ENCODE data around the gene FAM25C.
"Not testable (repeated sequence)": the region's sequence is repeated elsewhere in the genome, so short reads cannot be mapped to it uniquely, and the experiment has no call there.

FAM25C gene

DNA sequence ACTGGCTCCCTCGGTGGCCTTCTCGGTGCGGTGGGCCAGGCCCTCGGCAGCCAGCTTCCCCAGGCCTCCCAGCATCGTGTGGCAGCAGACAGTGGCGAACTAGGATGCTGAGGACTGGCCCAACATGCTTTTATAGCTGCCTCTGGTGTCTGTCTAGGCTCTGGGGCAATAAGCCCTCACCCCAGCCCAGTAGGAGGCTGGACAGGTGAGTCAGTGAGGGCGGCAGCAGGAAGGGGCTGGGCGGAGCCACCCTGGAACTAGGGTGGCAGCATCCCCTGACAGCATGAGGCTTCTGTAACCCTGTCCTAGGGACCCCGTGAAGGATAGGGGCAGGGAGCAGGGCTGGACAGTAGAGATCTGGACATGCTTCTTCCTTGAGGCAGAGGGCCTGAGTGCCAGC lies at the start of gene FAM25C:
TSS of gene FAM25C (minus strand) at position 101 of the 400 bp plus-strand sequence. CDS start at position 75, 26 bp downstream.
- DNase-seq (ENCODE audit: extremely low read depth in 1 of 2, low read depth in 1 of 2) = not testable (repeated sequence)

DNA sequence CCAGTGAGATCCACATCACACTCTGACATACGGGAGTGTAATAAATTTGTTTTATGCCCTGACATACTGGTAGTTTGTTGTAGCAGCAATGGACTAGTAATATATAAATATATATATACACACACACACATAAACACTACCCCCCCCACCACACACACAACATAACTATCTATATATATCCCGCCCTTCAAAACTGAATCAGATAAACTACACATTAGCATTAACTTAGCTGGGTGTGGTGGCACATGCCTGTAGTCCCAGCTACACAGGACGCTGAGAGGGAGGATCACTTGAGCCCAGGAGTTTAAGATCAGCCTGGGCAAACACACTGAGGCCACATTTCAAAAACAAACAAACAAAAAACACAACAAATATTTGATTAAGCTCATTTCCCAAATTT lies 45.0 kb upstream of the FAM25C start:
- DNase-seq (ENCODE audit: extremely low read depth in 1 of 2, low read depth in 1 of 2) = not testable (repeated sequence)

DNA sequence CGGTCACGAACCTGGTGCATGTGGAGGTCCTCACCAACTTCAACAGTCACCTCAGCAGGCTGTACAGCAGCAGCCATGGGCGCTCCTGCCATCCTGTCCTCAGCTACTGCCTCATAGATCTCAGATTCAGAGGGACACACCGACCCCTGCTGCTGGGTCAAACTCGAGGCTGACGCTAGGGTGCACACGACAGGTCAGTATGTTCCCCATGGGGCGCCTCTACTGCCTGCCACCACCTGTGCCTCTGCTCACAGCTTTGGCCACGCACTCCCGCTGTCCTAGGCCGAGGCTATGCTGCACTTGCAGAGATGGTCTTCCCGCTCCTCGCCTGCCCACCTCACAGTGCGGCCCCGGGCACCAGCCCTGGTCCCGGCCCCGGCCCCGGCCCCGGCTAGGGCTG lies 31.8 kb upstream of the FAM25C start:
- not testable (repeated sequence) for DNase-seq (ENCODE audit: extremely low read depth in 1 of 2, low read depth in 1 of 2)

DNA sequence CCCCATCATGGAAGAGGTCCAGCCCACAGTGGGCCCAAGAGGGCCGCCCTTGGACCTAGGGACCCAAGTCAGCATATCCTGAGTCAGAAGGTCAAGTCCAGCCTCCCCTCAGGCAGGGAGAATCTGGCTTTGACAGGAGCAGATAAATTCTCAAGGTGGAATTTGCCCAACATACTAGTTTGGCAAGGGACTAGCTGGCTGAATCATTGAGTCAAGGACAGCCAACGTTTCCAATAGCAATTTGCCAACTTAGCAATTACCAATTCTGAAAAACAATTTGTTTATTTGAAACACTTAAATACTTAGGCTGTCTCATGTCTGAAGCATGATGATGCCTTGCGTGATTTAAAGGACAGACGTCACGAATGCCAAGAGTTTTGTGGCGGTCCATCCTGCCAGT lies 2.7 kb upstream of the FAM25C start:
- DNase-seq (ENCODE audit: extremely low read depth in 1 of 2, low read depth in 1 of 2) = not testable (repeated sequence)

DNA sequence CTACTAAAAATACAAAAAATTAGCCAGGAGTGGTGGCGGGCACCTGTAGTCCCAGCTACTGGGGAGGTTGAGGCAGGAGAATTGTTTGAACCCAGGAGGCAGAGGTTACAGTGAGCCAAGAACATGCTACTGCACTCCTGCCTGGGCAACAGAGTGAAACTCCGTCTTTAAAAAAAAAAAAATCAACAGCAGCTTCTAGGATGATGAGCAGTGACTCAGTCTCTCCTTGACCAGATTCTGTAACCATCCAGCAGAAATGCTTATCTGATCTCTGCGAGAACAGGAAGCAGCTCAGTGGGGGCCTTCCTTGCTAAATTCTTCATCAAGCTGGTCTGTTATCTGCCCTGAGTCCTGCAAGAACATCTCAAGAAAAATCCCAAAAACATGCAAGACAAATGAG lies 5.5 kb downstream of the FAM25C start:
- not testable (repeated sequence) for DNase-seq (ENCODE audit: extremely low read depth in 1 of 2, low read depth in 1 of 2)

DNA sequence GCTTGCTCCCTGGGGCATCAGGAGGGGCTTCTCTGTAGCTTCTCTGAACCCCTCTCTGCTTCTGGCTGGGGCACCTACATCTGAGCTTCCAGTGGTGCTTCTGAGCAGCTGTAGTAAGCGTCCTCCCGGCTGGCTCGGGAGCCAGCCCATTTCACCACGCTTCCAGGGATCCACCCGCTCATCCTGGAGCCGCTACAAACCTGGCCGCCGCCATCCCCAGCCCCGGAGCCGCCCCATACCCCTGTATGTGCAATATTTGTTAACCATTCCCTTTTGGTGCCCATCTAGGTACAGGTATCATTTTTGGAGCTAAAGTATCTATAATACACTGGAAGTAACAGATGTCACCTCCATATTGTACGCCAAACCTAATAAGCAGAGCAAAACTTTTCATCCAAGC lies 7.0 kb downstream of the FAM25C start:
- not testable (repeated sequence) for DNase-seq (ENCODE audit: extremely low read depth in 1 of 2, low read depth in 1 of 2)

DNA sequence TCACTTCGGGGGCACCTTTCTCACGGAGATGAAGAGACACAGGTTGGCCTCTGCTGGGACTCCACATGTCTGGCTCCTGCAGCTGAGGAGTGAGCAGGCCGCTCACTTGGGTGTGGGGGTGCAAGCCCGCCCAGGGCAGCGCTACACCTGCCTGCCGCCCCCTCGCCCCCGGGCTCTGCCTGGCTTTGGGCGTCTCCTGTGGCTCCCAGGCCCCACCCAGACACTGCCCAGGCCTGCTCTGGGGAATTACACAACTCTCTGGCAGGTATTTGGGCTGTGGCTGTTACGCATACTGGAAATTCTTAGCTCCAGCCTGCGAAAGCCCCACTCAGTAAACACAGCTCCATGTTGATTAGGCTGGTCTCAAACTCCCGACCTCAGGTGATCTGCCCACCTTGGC lies 7.9 kb downstream of the FAM25C start:
- not testable (repeated sequence) for DNase-seq (ENCODE audit: extremely low read depth in 1 of 2, low read depth in 1 of 2)

DNA sequence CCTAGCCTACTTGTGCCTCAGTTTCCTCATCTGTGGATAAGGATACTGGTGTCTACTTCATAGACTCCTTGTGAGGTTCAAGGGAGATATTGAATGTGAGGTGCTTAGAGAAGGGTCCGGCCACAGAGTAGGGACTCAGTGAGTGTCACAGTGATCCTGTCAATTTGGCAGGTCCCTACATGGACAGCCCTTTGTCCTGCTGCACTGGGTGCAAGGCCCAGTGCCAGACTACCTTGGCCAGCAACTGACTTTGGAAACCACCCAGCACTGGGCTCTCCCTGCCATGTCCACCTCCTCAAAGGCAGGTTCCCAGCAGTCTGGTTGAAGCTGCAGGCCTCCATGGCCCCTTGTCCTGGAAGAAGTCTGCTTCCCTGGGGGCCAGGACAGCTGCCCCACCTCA lies 9.5 kb downstream of the FAM25C start:
- DNase-seq (ENCODE audit: extremely low read depth in 1 of 2, low read depth in 1 of 2) = not testable (repeated sequence)

DNA sequence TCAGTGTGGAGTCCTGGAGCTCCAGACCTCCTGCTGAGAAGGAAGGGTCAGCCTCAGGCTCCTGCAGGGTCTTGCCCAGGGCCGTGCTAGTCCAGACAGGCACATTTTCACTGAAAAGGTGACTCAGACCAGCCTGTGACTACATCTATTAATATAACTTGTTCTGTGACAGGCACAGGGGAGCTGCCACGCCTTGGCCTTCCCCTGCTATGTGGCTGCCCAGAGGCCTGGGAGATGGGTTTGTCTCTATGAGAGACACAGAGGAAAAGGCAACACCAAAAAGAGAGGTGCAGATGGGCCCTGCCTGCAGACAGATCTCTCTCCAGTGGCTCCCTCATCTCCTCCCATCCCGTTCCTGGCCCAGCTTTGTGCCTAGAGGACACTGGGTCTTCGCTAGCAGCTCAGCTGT lies 10.0 kb downstream of the FAM25C start:
- DNase-seq (ENCODE audit: extremely low read depth in 1 of 2, low read depth in 1 of 2) = not testable (repeated sequence)

DNA sequence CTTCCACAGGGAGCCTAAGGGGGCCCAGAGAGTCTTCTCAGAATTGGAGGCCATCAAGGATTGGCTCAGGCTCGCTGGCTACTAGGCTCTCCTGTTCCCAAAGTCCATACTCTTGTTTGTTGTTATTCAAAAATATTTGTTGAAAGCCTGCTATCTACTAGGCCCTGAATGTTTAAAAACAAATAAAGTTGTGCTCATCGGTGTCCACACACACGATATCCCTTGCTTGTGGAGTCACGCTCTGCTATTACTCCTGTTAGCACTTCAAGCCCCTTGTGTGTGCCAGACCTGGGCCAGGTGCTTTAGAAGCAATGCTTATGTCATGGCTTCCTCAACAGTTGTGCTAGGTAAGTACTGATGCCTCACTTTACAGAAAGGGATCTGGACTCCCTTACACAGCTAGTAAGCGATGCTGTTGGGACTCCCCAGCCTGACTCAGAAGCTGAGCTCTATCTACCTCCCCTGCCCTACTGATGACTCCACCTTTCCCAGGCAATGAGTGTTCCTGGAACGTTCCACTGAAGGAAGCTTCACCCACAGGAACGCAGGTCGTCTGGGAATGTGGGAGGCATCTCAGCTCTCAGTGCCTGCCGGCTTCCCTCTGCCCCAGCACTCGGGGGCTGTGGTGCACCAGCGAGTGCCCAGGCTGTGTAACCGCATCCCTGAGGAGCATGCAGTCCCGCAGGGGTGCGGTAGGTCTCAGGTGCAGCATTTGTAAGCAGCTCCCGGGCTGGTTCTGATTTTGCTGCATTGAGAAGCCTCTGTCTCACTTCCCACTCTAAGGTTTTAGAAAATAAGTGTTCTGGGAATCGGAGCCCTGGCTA lies 10.7 kb downstream of the FAM25C start:
- not testable (repeated sequence) for DNase-seq (ENCODE audit: extremely low read depth in 1 of 2, low read depth in 1 of 2)

DNA sequence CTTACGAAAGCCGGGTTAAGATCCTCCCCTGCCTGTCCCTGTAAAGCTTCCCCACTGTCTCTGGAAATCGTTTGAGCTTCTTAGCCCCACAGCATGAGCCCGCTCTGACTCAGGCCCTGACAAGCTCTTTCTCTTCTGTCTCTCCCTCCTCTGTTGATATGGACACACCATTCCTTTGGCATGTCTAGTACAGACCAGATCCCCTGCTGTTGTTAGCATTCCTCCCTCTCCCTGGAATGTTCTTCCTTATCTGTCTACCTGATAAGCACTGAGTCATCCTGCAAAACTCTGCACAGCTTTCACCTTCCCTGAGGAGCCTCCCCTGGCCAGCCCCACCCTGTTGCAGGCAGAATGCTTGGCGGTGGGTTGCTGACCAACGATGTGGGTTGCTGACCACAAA lies 11.6 kb downstream of the FAM25C start:
- not testable (repeated sequence) for DNase-seq (ENCODE audit: extremely low read depth in 1 of 2, low read depth in 1 of 2)

DNA sequence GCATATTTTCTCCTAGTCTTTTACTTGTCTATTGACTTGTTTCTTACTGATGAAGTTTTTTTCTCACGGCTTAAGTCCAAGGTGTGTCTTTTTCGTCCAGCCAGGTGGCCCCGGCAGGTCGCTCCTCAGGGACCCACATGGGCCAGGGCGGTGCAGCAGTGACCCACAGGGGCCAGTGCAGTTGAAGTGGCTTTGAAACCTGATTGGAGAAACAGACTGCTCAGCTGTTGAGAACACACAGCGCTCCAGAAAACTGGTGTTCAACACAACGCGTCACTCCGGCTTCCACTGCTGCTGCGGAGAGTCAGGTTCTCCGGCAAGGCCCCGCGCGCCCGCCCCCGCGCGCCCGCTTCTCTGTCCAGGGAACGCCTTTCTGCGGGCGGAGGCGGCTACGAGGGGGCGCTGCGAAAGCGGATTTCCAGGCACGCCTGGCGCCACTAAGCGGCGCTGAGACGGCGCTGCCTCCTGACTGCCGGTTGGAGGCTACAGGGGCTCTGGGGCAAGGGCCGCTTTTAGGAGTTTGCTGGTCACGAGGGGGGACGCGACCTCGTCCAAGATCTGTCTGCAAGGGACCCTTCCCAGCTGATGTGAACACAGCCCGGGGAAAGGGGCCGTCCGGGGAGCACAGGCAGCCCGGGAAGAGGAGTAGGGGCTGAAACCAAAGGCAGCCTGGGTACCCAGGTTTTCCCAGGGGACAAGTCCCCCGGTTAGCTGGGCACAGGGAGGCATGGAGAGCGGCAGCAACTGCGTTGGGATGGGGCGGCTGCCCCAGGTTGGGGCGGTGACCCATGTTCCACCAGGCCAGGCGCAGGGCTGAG lies 13.0 kb downstream of the FAM25C start:
- not testable (repeated sequence) for DNase-seq (ENCODE audit: extremely low read depth in 1 of 2, low read depth in 1 of 2)

DNA sequence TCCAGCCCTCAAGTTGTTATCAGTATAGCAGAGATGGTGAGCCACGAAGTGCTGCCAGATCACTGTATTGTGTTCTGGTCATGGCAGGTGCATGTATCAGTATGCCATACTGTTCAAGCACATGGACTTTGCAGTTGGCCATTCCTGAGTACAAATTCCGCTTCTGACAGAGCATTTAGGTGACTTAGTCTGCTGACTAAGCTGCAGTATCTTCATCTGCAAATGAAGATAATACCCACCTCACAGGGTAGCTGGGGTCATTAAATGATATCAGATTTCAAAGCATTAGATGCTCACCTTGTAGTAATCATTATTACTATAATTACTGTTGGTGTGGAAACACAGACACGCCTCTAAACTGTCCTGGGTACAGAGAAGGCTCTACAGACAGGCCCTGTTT lies 24.2 kb downstream of the FAM25C start:
- DNase-seq (ENCODE audit: extremely low read depth in 1 of 2, low read depth in 1 of 2) = not testable (repeated sequence)

DNA sequence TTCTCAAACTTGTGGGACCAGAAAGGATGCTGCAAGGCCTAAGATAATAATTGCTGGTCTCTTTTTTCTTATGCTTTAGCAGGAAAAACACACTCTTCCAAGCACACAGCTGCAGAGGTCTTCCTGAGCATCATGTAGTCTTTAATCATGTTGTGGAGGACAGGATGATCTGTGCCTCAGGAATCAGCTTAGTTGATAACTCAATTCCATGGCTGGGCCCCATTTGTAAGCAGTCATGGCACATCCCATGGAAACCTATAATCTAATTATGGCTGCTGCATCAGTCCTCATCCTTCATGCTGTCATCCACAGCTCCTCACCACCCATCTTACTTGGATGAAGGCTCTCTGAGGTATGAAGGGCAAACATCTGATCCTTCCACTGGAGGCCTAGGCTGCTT lies 26.5 kb downstream of the FAM25C start:
- not testable (repeated sequence) for DNase-seq (ENCODE audit: extremely low read depth in 1 of 2, low read depth in 1 of 2)

DNA sequence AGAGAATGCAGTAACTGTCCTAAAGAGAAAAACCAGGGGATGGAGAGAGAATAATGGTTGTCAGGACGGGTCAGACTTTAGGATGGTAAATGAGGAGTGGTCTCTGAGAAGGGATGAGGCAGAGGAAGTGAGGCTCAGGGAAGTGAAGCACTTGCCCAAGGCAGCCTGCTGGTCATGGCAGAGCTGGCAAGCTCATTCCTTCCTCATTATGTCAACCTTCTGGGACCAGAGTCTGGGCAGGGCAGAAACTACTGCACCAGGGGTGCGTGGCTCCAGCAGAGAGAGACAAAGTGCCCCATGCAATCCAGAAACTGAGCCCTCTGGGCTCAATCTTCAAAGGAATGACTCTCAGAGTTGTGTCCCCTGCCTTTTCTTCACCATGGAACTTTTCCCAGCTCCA lies 27.5 kb downstream of the FAM25C start:
- not testable (repeated sequence) for DNase-seq (ENCODE audit: extremely low read depth in 1 of 2, low read depth in 1 of 2)

DNA sequence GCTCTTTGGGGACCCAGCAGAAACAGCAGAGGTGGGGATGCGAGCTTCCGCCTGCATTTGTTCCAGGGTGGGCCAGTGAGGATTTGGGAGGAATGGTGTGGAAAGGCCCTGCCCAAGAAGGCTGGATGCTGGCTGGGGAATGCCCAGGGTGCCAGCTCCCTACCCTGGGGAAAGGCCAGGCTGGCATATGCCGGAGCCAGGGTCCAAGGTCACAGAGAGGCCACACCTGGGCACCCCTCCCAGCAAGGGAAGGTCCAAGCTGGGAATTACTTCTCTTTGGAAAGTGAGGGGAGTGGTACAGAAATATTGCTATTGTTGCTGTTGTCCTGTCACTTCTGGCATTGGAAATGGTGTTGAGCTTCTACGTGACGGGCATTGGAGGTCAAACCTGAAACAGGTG lies 28.0 kb downstream of the FAM25C start:
- not testable (repeated sequence) for DNase-seq (ENCODE audit: extremely low read depth in 1 of 2, low read depth in 1 of 2)

DNA sequence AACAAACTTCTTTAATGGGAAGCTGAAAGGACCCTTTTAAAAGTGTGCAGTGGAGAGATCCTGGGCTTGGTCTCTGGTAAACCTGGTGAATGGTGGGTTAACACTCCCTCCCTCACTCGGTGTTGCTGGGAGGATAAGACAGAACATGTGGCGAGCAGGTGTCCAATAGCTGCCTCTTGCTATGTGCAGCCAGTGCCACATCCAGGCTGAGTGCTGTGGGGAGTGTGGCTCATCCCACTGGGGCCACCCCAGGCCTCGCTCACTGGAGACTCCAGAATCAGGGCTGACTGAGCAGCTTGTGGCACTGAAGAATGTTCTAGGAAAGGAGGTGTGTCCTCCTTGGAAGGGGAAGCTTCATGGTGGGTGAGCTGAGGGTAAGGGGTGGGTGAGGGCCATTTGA lies 29.5 kb downstream of the FAM25C start:
- DNase-seq (ENCODE audit: extremely low read depth in 1 of 2, low read depth in 1 of 2) = not testable (repeated sequence)

DNA sequence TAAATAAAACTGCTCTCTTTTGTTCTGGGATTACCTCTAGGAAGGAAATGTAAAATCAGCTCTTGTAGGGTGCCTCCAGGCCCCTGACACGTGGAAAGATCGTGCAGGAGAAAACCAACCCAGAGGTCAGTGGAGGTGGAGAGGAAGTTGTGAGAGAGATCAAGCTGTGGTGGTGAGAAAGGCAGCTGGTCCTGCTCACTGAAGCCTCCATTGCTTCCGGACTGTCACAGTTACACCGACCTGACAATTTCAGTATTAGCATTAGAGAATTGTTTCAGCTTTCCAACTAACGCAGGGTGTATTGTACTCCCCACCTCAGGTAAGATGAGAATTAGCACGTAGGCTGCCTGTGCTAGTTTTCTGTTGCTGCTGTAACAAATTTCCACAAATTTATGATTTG lies 30.6 kb downstream of the FAM25C start:
- not testable (repeated sequence) for DNase-seq (ENCODE audit: extremely low read depth in 1 of 2, low read depth in 1 of 2)

DNA sequence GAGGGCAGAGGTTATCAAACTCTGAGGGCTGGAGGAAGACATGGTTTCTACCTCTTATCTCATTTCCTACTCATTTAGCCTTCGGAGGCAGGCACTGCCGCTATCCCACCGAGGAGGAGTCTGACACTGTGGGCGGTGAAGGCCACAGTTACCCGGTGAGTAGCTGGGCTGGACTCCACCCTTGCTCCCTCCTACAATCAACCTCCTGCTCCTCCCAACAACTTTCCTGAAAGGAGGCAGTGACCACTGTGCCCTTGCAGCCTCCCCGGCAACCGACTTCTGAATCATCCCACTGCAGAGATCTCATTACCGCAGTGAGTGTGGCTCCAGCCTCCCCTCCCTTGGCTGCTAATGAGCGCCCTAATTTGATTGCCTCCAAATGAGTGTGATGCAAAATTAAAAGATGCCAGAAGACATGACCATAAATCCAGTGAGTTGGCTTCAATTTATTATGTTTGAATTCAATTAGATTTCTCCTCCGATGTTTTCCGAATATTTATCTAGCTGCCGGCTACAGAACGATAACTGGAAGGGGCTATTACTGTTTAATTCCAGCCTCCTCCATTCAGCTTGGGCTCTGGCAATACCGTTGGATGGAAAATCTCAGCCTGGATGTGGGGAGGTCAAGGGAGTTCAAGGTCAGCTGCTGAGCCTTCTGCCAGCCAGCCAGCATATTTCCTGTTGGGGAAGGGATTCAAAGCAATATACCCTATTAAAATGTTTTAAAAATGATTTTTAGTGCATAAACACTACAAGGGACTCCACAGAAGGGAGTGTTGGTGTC lies 35.1 kb downstream of the FAM25C start:
- DNase-seq (ENCODE audit: extremely low read depth in 1 of 2, low read depth in 1 of 2) = not testable (repeated sequence)

DNA sequence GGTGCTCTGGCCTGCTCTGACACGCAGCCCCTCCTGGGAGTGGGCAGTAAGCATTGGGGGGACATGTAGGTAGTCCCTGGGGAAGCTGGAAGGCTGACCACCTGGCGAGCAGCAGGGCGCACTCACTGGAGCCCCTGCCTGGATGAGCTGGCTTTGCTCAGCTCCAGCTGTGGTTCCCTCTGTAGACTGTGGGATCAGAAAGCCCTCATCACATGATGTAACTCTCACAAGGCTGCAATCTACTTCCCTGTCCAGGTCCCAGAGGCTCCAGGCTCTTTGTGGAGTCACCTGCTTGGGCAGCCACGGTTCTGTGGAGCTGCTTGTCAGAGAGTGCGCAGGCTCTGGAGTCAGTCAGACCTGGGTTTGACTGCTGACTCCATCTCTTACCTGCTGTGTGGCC lies 36.8 kb downstream of the FAM25C start:
- DNase-seq (ENCODE audit: extremely low read depth in 1 of 2, low read depth in 1 of 2) = not testable (repeated sequence)

DNA sequence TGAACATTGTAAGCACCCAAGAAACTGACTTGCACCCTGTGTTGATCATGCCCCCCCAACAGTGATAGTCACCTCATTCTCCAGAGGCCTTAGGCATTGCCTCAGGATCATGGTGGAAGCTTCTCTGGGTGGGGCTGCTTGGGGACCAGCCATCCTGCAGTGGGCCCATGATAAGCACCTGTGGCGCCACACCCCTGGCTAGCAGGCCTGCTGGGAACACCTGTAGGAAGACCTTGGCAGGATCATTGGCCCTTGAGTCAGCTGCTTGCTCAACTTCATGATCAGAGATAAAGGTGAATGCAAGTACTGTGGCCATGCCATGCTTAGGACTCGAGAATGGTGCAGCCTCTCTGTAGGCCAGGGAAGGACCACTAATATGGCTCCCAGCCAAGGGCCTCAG lies 38.9 kb downstream of the FAM25C start:
- not testable (repeated sequence) for DNase-seq (ENCODE audit: extremely low read depth in 1 of 2, low read depth in 1 of 2)

All from activated CD8-positive, alpha-beta memory T cell treated with anti-CD3 and anti-CD28 coated beads for 1 hour (primary cell).